ENCODE measurements around the gene SRCAP.

- TF ChIP-seq CTCF (IDR thresholded peaks at IDR 0.05) (no peak), POLR2AphosphoS5 (IDR thresholded peaks at IDR 0.05; ENCODE audit: insufficient read depth in 1 of 2, low read depth in 1 of 2) (no peak)
Measured at GRCh38 chr16:30750876-30751465, 52.0 kb downstream of the SRCAP start.
